ENCODE data around the gene RPL38.

RPL38 gene

DNA sequence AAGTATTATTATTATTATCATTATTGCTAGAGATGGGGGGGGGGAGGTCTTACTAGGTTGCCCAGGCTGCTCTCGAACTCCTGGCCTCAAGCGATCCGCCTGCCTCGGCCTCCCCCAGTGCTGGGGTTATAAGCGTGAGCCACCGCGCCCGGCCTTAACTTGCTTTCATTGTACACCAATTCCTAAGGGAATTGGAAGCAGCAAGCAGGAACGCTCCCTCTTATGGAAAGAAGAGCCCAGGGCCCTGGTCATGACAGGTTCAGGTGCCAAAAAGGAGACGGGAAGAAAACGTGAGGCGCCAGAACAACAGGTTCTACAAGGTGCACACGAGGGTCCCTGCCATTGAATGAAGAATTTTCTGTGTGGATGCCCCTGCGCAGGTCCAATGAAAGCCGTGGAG, 540 bp upstream of the RPL38 start:
- peaks cover 21 to 31% of the 10 kb centered on the region in 2 experiments for H3K36me3 ChIP-seq (ENCODE audit: control insufficient read depth in 1 of 2, insufficient read depth in 2 of 2, low read depth in 1 of 2, low read length in 2 of 2)
- H4K91ac ChIP-seq (ENCODE audit: low read length): no peak overlapping the region
- no peak overlapping the region for H2BK15ac ChIP-seq (ENCODE audit: low read depth, poor library complexity, severe bottlenecking)
- H3K4me2 ChIP-seq (ENCODE audit: low read length, poor library complexity, severe bottlenecking): no peak overlapping the region
- no peak overlapping the region for H2BK120ac ChIP-seq (ENCODE audit: low read depth, low read length)
- WGBS: 62% methylated on average over 15 of the region's 15 CpGs
- H2BK12ac ChIP-seq (ENCODE audit: low read length in 2 of 2): no peak overlapping the region
- peak overlapping the region; percentile 5 for H2AFZ ChIP-seq (ENCODE audit: low read depth, low read length)
- H3K79me1 ChIP-seq (replicated peaks; ENCODE audit: low read length, poor library complexity, severe bottlenecking): peaks cover 2% of the 10 kb centered on the region
- DNase-seq: no peak
- H2AK5ac ChIP-seq (ENCODE audit: low read length, severe bottlenecking): no peak overlapping the region
- H3K14ac ChIP-seq (ENCODE audit: low read length in 2 of 2): no peak overlapping the region
- no peaks in the 10 kb centered on the region for H3K9me3 ChIP-seq (ENCODE audit: control insufficient read depth, low read length)
- no peak overlapping the region for H3K4ac ChIP-seq (ENCODE audit: low read depth in 1 of 2, low read length in 2 of 2)
- H3K18ac ChIP-seq (ENCODE audit: low read depth in 1 of 2, low read length in 2 of 2): no peak overlapping the region
- no peak overlapping the region for H2BK5ac ChIP-seq (ENCODE audit: low read depth, low read length, poor library complexity, severe bottlenecking)
- H3K27ac ChIP-seq (ENCODE audit: low read length, poor library complexity, severe bottlenecking): no peak overlapping the region
- H4K8ac ChIP-seq (ENCODE audit: low read length): no peak overlapping the region
- peaks cover 18% of the 10 kb centered on the region for H3K4me1 ChIP-seq (ENCODE audit: control insufficient read depth, insufficient read depth, low read depth, low read length)
- H3K9ac ChIP-seq (ENCODE audit: low read length): no peak overlapping the region
- H3K23ac ChIP-seq (ENCODE audit: low read length in 2 of 2): no peak overlapping the region
- H3K27me3 ChIP-seq (ENCODE audit: control insufficient read depth in 1 of 2, insufficient read depth in 1 of 2, low read length in 2 of 2): peaks cover 30 to 39% of the 10 kb centered on the region in 2 experiments
- H3K4me3 ChIP-seq (ENCODE audit: insufficient read depth in 1 of 2, low read depth in 1 of 2, low read length in 2 of 2): peak overlapping the region in 1 of 2 experiments; percentile 88

DNA sequence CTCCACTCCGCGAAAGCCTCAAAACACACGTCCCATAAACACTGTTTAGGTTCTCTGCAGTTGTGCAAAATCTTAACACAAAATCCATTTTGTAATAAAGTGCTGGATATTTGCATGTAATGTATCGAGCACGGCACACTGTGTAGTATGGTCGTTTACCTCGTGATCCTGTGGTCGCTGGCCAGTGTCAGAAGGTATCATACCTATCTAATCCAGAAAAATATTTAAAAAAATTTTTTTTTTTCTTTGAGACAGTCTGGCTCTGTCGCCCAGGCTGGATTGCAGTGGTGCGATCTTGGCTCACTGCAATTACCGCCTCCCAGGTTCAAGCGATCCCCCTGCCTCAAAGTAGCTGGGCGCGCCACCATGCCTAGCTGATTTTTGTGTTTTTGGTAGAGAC, 996 bp downstream of the RPL38 start:
- no peak overlapping the region for H3K18ac ChIP-seq (ENCODE audit: low read depth in 1 of 2, low read length in 2 of 2)
- H3K14ac ChIP-seq (ENCODE audit: low read length in 2 of 2): no peak overlapping the region
- peaks cover 18% of the 10 kb centered on the region for H3K4me1 ChIP-seq (ENCODE audit: control insufficient read depth, insufficient read depth, low read depth, low read length)
- no peaks in the 10 kb centered on the region for H3K9me3 ChIP-seq (ENCODE audit: control insufficient read depth, low read length)
- peak overlapping the region in 1 of 2 experiments; percentile 76 for H3K4ac ChIP-seq (ENCODE audit: low read depth in 1 of 2, low read length in 2 of 2)
- no peak for DNase-seq
- H4K8ac ChIP-seq (ENCODE audit: low read length): no peak overlapping the region
- H3K4me3 ChIP-seq (ENCODE audit: insufficient read depth in 1 of 2, low read depth in 1 of 2, low read length in 2 of 2): peak overlapping the region in 1 of 2 experiments; percentile 88
- no peak overlapping the region for H3K23ac ChIP-seq (ENCODE audit: low read length in 2 of 2)
- H3K27me3 ChIP-seq (ENCODE audit: control insufficient read depth in 1 of 2, insufficient read depth in 1 of 2, low read length in 2 of 2): peaks cover 24 to 30% of the 10 kb centered on the region in 2 experiments
- peaks cover 3% of the 10 kb centered on the region for H3K79me1 ChIP-seq (replicated peaks; ENCODE audit: low read length, poor library complexity, severe bottlenecking)
- 92% methylated on average over 6 of the region's 14 CpGs for WGBS
- H2AFZ ChIP-seq (ENCODE audit: low read depth, low read length): no peak overlapping the region
- H2BK5ac ChIP-seq (ENCODE audit: low read depth, low read length, poor library complexity, severe bottlenecking): no peak overlapping the region
- H3K4me2 ChIP-seq (ENCODE audit: low read length, poor library complexity, severe bottlenecking): peak overlapping the region; percentile 80
- peak overlapping the region; percentile 91 for H3K27ac ChIP-seq (ENCODE audit: low read length, poor library complexity, severe bottlenecking)
- peak overlapping the region; percentile 98 for H3K9ac ChIP-seq (ENCODE audit: low read length)
- peaks cover 34 to 47% of the 10 kb centered on the region in 2 experiments for H3K36me3 ChIP-seq (ENCODE audit: control insufficient read depth in 1 of 2, insufficient read depth in 2 of 2, low read depth in 1 of 2, low read length in 2 of 2)
- H2BK12ac ChIP-seq (ENCODE audit: low read length in 2 of 2): no peak overlapping the region
- H2BK120ac ChIP-seq (ENCODE audit: low read depth, low read length): no peak overlapping the region
- no peak overlapping the region for H2BK15ac ChIP-seq (ENCODE audit: low read depth, poor library complexity, severe bottlenecking)
- H4K91ac ChIP-seq (ENCODE audit: low read length): no peak overlapping the region
- H2AK5ac ChIP-seq (ENCODE audit: low read length, severe bottlenecking): no peak overlapping the region

DNA sequence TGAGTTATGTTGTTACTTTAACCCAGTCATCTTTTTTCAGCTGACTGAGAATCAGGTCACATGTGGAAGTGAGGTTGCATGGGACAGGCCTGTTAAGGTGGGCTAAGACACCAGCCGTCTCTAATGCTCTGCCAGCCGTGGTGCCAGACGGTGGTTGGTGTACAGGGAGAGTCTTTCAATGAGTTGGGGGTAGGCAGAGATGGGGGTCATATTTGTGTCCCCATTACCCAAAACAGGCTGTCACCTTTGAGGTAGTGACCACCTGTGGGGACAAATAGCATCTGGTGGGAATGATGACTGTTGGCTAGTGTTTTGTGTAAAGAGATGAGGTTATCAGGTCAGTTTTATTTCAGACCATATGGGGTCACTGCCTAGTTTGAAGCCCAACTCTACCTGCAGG, 1.8 kb downstream of the RPL38 start:
- no peak overlapping the region for H2BK15ac ChIP-seq (ENCODE audit: low read depth, poor library complexity, severe bottlenecking)
- WGBS: 99% methylated on average over 3 of the region's 3 CpGs
- H2BK5ac ChIP-seq (ENCODE audit: low read depth, low read length, poor library complexity, severe bottlenecking): no peak overlapping the region
- peak overlapping the region; percentile 98 for H3K9ac ChIP-seq (ENCODE audit: low read length)
- DNase-seq: no peak
- peak overlapping the region; percentile 32 for H3K4me2 ChIP-seq (ENCODE audit: low read length, poor library complexity, severe bottlenecking)
- H3K36me3 ChIP-seq (ENCODE audit: control insufficient read depth in 1 of 2, insufficient read depth in 2 of 2, low read depth in 1 of 2, low read length in 2 of 2): peaks cover 40 to 55% of the 10 kb centered on the region in 2 experiments
- no peaks in the 10 kb centered on the region for H3K9me3 ChIP-seq (ENCODE audit: control insufficient read depth, low read length)
- peak overlapping the region in 1 of 2 experiments; percentile 88 for H3K4me3 ChIP-seq (ENCODE audit: insufficient read depth in 1 of 2, low read depth in 1 of 2, low read length in 2 of 2)
- no peak overlapping the region for H3K18ac ChIP-seq (ENCODE audit: low read depth in 1 of 2, low read length in 2 of 2)
- no peak overlapping the region for H4K91ac ChIP-seq (ENCODE audit: low read length)
- no peak overlapping the region for H3K27ac ChIP-seq (ENCODE audit: low read length, poor library complexity, severe bottlenecking)
- H2BK120ac ChIP-seq (ENCODE audit: low read depth, low read length): no peak overlapping the region
- H2BK12ac ChIP-seq (ENCODE audit: low read length in 2 of 2): no peak overlapping the region
- H3K23ac ChIP-seq (ENCODE audit: low read length in 2 of 2): no peak overlapping the region
- H3K27me3 ChIP-seq (ENCODE audit: control insufficient read depth in 1 of 2, insufficient read depth in 1 of 2, low read length in 2 of 2): peaks cover 19 to 24% of the 10 kb centered on the region in 2 experiments
- H3K79me1 ChIP-seq (replicated peaks; ENCODE audit: low read length, poor library complexity, severe bottlenecking): peaks cover 3% of the 10 kb centered on the region
- peaks cover 21% of the 10 kb centered on the region for H3K4me1 ChIP-seq (ENCODE audit: control insufficient read depth, insufficient read depth, low read depth, low read length)
- H2AFZ ChIP-seq (ENCODE audit: low read depth, low read length): no peak overlapping the region
- H4K8ac ChIP-seq (ENCODE audit: low read length): peak overlapping the region; percentile 20
- no peak overlapping the region for H2AK5ac ChIP-seq (ENCODE audit: low read length, severe bottlenecking)
- H3K4ac ChIP-seq (ENCODE audit: low read depth in 1 of 2, low read length in 2 of 2): no peak overlapping the region
- no peak overlapping the region for H3K14ac ChIP-seq (ENCODE audit: low read length in 2 of 2)

DNA sequence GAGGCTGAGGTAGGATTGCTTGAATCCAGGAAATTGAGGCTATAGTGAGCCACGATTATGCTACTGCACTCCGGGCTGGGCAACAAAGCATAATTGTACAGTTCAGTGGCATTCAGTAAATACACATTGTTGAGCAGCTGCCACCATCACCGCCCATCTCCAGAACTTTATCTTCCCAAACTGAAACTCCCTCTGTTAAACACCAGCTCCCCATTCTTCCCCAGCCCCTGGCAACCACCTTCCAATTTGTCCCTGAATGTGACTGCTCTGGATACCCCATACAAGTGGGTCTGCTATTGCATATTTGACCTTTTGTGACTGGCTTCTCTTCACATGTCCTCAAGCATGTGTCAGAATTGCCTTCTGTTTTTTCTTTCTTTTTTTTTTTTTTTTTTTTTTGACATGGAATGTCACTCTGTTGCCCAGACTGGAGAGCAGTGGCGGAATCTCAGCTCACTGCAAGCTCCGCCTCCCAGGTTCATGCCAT, 2.9 kb downstream of the RPL38 start:
- no peak overlapping the region for H2BK120ac ChIP-seq (ENCODE audit: low read depth, low read length)
- no peak overlapping the region for H4K91ac ChIP-seq (ENCODE audit: low read length)
- H3K9me3 ChIP-seq (ENCODE audit: control insufficient read depth, low read length): no peaks in the 10 kb centered on the region
- H3K9ac ChIP-seq (ENCODE audit: low read length): peak overlapping the region; percentile 98
- no peak overlapping the region for H4K8ac ChIP-seq (ENCODE audit: low read length)
- no peak overlapping the region for H3K18ac ChIP-seq (ENCODE audit: low read depth in 1 of 2, low read length in 2 of 2)
- no peak overlapping the region for H3K27ac ChIP-seq (ENCODE audit: low read length, poor library complexity, severe bottlenecking)
- no peak overlapping the region for H2BK15ac ChIP-seq (ENCODE audit: low read depth, poor library complexity, severe bottlenecking)
- no peak overlapping the region for H2AFZ ChIP-seq (ENCODE audit: low read depth, low read length)
- H3K14ac ChIP-seq (ENCODE audit: low read length in 2 of 2): no peak overlapping the region
- no peak overlapping the region for H2BK5ac ChIP-seq (ENCODE audit: low read depth, low read length, poor library complexity, severe bottlenecking)
- H3K27me3 ChIP-seq (ENCODE audit: control insufficient read depth in 1 of 2, insufficient read depth in 1 of 2, low read length in 2 of 2): peaks cover 8 to 13% of the 10 kb centered on the region in 2 experiments
- H3K79me1 ChIP-seq (replicated peaks; ENCODE audit: low read length, poor library complexity, severe bottlenecking): peaks cover 3% of the 10 kb centered on the region
- peaks cover 41 to 61% of the 10 kb centered on the region in 2 experiments for H3K36me3 ChIP-seq (ENCODE audit: control insufficient read depth in 1 of 2, insufficient read depth in 2 of 2, low read depth in 1 of 2, low read length in 2 of 2)
- no peak overlapping the region for H3K4ac ChIP-seq (ENCODE audit: low read depth in 1 of 2, low read length in 2 of 2)
- H3K4me2 ChIP-seq (ENCODE audit: low read length, poor library complexity, severe bottlenecking): no peak overlapping the region
- H3K4me1 ChIP-seq (ENCODE audit: control insufficient read depth, insufficient read depth, low read depth, low read length): peaks cover 29% of the 10 kb centered on the region
- no peak overlapping the region for H3K4me3 ChIP-seq (ENCODE audit: insufficient read depth in 1 of 2, low read depth in 1 of 2, low read length in 2 of 2)
- 95% methylated on average over 5 of the region's 5 CpGs for WGBS
- H2AK5ac ChIP-seq (ENCODE audit: low read length, severe bottlenecking): no peak overlapping the region
- no peak overlapping the region for H2BK12ac ChIP-seq (ENCODE audit: low read length in 2 of 2)
- DNase-seq: no peak
- no peak overlapping the region for H3K23ac ChIP-seq (ENCODE audit: low read length in 2 of 2)
